Measurements from ENCODE around the gene MST1R.

GRCh38 chr3:49952924-49953323, 49.3 kb upstream of the MST1R start:
- no peak for TF ChIP-seq PPARA (CRISPR knock-in tag; IDR thresholded peaks at IDR 0.05; ENCODE audit: borderline replicate concordance)
- TF ChIP-seq PATZ1 (CRISPR knock-in tag; IDR thresholded peaks at IDR 0.05; ENCODE audit: borderline replicate concordance), result no peak
- no peak for TF ChIP-seq ISL1 (CRISPR knock-in tag; IDR thresholded peaks at IDR 0.05)
- TF ChIP-seq ZNF70 (CRISPR knock-in tag; IDR thresholded peaks at IDR 0.05), result no peak
- no peak for TF ChIP-seq CREB5 (CRISPR knock-in tag; IDR thresholded peaks at IDR 0.05; ENCODE audit: low read depth)
- TF ChIP-seq RARB (CRISPR knock-in tag; IDR thresholded peaks at IDR 0.05), result no peak
- no peak for TF ChIP-seq ZNF565 (CRISPR knock-in tag; conservative IDR thresholded peaks at IDR 0.05; ENCODE audit: low read depth)
- TF ChIP-seq CSDC2 (CRISPR knock-in tag; IDR thresholded peaks at IDR 0.05), result no peak
- TF ChIP-seq ZFP3 (CRISPR knock-in tag; IDR thresholded peaks at IDR 0.05), result no peak
- TF ChIP-seq ESRRG (CRISPR knock-in tag; IDR thresholded peaks at IDR 0.05), result no peak
- no peak for TF ChIP-seq GLIS3 (CRISPR knock-in tag; IDR thresholded peaks at IDR 0.05)
- no peak for TF ChIP-seq TCF4 (CRISPR knock-in tag; IDR thresholded peaks at IDR 0.05; ENCODE audit: borderline replicate concordance)
